PFSK-1 (cell line): Measurements from ENCODE around the gene NRIP1.

Experiments used
- TAF1 ChIP-seq: IDR thresholded peaks from 2 replicates; pipeline ENCODE4 v1.6.1; 2012; ENCODE audit warnings: low read length, control low read depth, borderline replicate concordance; ENCODE audit not compliant: insufficient read depth
- TF ChIP-seq, protein P1 (sequence below), 2 experiments: IDR thresholded peaks; 2 replicates each; pipeline versions ENCODE4 v1.6.1 to v1.8.0; 2011 to 2012; ENCODE audit warnings: low read depth in 2 of 2, low read length in 2 of 2, control low read depth in 1 of 2, inconsistent platforms in 1 of 2, mild to moderate bottlenecking in 1 of 2, moderate library complexity in 1 of 2; ENCODE audit not compliant: insufficient read depth in 1 of 2

DNA sequence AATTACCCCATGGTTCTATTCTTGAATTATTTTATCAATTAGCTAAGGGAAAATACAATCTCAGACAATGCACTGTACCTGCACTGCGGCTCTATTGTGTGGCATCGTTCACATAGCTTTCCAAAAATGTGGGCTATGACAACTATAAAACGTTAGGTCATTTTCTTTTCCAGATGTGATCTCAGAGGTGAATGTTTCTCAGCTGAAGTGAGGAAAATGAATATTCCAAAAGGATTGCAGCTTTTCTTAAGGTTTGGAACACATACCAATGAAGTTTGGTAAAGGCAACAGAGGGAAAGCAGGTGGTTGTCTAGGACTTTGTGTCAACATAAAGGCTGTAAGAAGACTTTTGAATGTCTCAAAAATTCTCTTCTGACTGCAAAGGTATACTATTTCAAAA is 105.5 kb downstream of the NRIP1 start:
- TF ChIP-seq, protein P1, sequence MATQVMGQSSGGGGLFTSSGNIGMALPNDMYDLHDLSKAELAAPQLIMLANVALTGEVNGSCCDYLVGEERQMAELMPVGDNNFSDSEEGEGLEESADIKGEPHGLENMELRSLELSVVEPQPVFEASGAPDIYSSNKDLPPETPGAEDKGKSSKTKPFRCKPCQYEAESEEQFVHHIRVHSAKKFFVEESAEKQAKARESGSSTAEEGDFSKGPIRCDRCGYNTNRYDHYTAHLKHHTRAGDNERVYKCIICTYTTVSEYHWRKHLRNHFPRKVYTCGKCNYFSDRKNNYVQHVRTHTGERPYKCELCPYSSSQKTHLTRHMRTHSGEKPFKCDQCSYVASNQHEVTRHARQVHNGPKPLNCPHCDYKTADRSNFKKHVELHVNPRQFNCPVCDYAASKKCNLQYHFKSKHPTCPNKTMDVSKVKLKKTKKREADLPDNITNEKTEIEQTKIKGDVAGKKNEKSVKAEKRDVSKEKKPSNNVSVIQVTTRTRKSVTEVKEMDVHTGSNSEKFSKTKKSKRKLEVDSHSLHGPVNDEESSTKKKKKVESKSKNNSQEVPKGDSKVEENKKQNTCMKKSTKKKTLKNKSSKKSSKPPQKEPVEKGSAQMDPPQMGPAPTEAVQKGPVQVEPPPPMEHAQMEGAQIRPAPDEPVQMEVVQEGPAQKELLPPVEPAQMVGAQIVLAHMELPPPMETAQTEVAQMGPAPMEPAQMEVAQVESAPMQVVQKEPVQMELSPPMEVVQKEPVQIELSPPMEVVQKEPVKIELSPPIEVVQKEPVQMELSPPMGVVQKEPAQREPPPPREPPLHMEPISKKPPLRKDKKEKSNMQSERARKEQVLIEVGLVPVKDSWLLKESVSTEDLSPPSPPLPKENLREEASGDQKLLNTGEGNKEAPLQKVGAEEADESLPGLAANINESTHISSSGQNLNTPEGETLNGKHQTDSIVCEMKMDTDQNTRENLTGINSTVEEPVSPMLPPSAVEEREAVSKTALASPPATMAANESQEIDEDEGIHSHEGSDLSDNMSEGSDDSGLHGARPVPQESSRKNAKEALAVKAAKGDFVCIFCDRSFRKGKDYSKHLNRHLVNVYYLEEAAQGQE (IDR thresholded peaks at IDR 0.05; ENCODE audit: insufficient read depth in 1 of 2, low read depth in 2 of 2, low read length in 2 of 2): no peak
- no peak for TF ChIP-seq TAF1
